PC-3 (cell line): ENCODE data around the gene ACER2. TPM values are rescaled to one million over a fixed set of nuclear protein-coding genes. Genes with fewer than 3 reads are reported as not detected.

ENCODE experiments used
- ATAC-seq: fragments of 200-7000 bp; cut with Tn5 transposase; 2 replicates; pipeline ENCODE4 v1.9.1; 2020; ENCODE audit warnings: mild to moderate bottlenecking, moderate library complexity
- BruUV-seq: library from RNA; stranded (reverse); fragments of 400-500 nt; replicated peaks from 2 replicates; lab custom pipeline; 2021; lab: Mats Ljungman, UMichigan
- CTCF ChIA-PET: fragments of 300-600 bp; sonication (Branson Sonifier 250); formaldehyde crosslinking; loops from one replicate; lab custom pipeline; 2022; ENCODE audit warnings: antibody characterized with exemption; lab: Charles Lee
- POLR2A ChIA-PET: fragments of 300-600 bp; sonication (Branson Sonifier 250); formaldehyde crosslinking; loops from one replicate; lab custom pipeline; 2022; ENCODE audit warnings: antibody characterized with exemption; ENCODE audit not compliant: unreplicated experiment; lab: Charles Lee
- DNase-seq: peaks from one replicate; pipeline ENCODE4 v3.0.0-alpha.2; 2015
- H2AFZ ChIP-seq: fragments of 300-600 bp; sonication (generic); 2 replicates; pipeline ENCODE4 v1.6.0; 2016; ENCODE audit warnings: antibody characterized with exemption, low read length
- H3F3A ChIP-seq: fragments of 300-600 bp; sonication (generic); one replicate; pipeline ENCODE4 v1.6.0; 2017; ENCODE audit warnings: antibody characterized with exemption, low read length, control low read depth, mild to moderate bottlenecking; ENCODE audit not compliant: unreplicated experiment
- H3K27ac ChIP-seq: fragments of 300-600 bp; sonication (generic); 2 replicates; pipeline ENCODE4 v1.5.1; 2016; ENCODE audit warnings: mild to moderate bottlenecking, low read length
- H3K27me3 ChIP-seq: fragments of 300-600 bp; sonication (generic); 2 replicates; pipeline ENCODE4 v1.6.1; 2016; ENCODE audit warnings: low read length, mixed read lengths
- H3K36me3 ChIP-seq: fragments of 300-600 bp; sonication (generic); 2 replicates; pipeline ENCODE4 v1.6.1; 2016; ENCODE audit warnings: low read depth, mixed run types, low read length, mixed read lengths
- H3K4me1 ChIP-seq: fragments of 300-600 bp; sonication (generic); 2 replicates; pipeline ENCODE4 v1.5.1; 2016; ENCODE audit warnings: low read length; ENCODE audit not compliant: insufficient read depth
- H3K4me2 ChIP-seq: fragments of 300-600 bp; sonication (generic); 2 replicates; pipeline ENCODE4 v1.6.0; 2016; ENCODE audit warnings: low read length
- H3K4me3 ChIP-seq: fragments of 300-600 bp; sonication (generic); 2 replicates; pipeline ENCODE4 v1.5.1; 2016; ENCODE audit warnings: mild to moderate bottlenecking, low read length, mixed read lengths
- H3K79me2 ChIP-seq: fragments of 300-600 bp; sonication (generic); 2 replicates; pipeline ENCODE4 v1.6.1; 2017; ENCODE audit warnings: low read length, mixed read lengths
- H3K9ac ChIP-seq: fragments of 300-600 bp; sonication (generic); 2 replicates; pipeline ENCODE4 v1.6.0; 2016; ENCODE audit warnings: mild to moderate bottlenecking, low read length
- H3K9me2 ChIP-seq: fragments of 300-600 bp; sonication (generic); replicated peaks from 2 replicates; pipeline ENCODE4 v1.6.1; 2016; ENCODE audit warnings: mixed run types, low read length, mixed read lengths
- H3K9me3 ChIP-seq: fragments of 300-600 bp; sonication (generic); 2 replicates; pipeline ENCODE4 v1.6.1; 2016; ENCODE audit warnings: low read length, mixed read lengths
- H4K20me1 ChIP-seq: fragments of 300-600 bp; sonication (generic); 2 replicates; pipeline ENCODE4 v1.6.1; 2016; ENCODE audit warnings: low read length, mixed read lengths
- EZH2 ChIP-seq: fragments of 300-600 bp; sonication (generic); IDR thresholded peaks from one replicate; pipeline ENCODE4 v1.6.1; 2017; ENCODE audit warnings: antibody characterized with exemption, mild to moderate bottlenecking, low read length; ENCODE audit not compliant: unreplicated experiment
- EZH2phosphoT487 ChIP-seq: fragments of 300-600 bp; sonication (generic); IDR thresholded peaks from 2 replicates; pipeline ENCODE4 v1.6.1; 2018; ENCODE audit warnings: mild to moderate bottlenecking, antibody characterized with exemption, low read length, borderline replicate concordance
- intact Hi-C: fragments of 100-400 bp; cut with micrococcal nuclease; formaldehyde crosslinking; loops from 2 replicates; pipeline ENCODE4 v1.9.0; 2023
- total RNA-seq: library from RNA; depleted of rRNA; stranded (reverse); fragments of >200 nt; gene quantifications from 2 replicates; pipeline ENCODE4 v1.2.3, GENCODE V29; 2014
- TF ChIP-seq, protein P1 (sequence below): fragments of 300-600 bp; sonication (generic); conservative IDR thresholded peaks from 2 replicates; pipeline ENCODE4 v1.5.1; 2017; ENCODE audit warnings: antibody characterized with exemption, low read depth, mild to moderate bottlenecking, low read length

ACER2 gene
- total RNA-seq, 1 experiment from 2014 or later, result 2.4 TPM

DNA sequence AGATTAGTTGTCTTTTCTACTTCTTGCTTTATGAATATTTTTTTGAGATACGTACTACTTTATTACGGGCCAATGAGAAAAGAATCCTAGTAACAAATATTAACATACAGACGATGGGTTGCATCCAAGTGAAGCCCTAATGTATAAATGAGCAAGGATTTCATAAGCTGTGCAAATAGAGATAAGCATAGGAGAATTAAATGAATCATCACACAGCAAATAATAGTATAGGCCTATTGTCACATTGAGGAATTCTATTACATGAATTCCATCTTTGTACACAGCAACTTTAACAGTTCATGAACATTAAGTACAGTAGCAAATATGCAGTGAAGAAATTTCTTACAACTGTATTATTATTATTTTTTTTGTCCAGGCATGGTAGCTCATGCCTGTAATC is 78.0 kb downstream of the ACER2 start:
- Histone ChIP-seq H3K9me3 (no peaks in the 10 kb centered on the region), H2AFZ (no peak overlapping the region), H3K36me3 (no peaks in the 10 kb centered on the region), H3K27me3 (peaks cover 11% of the 10 kb centered on the region), H3K4me2 (0 out of 2 replicates have a peak overlapping the region, but pooled peaks have one; percentile 8), H3K9me2 (no peaks in the 10 kb centered on the region), H3K4me3 (no peak overlapping the region), H3K9ac (no peak overlapping the region), H3K79me2 (no peaks in the 10 kb centered on the region), H3K4me1 (0 out of 2 replicates have a peak, but pooled peaks cover 8% of the 10 kb centered on the region), H3K27ac (no peak overlapping the region), H4K20me1 (no peaks in the 10 kb centered on the region), H3F3A (no peaks in the 10 kb centered on the region)
- BruUV-seq, result no TSS peak
- TF ChIP-seq, protein P1, sequence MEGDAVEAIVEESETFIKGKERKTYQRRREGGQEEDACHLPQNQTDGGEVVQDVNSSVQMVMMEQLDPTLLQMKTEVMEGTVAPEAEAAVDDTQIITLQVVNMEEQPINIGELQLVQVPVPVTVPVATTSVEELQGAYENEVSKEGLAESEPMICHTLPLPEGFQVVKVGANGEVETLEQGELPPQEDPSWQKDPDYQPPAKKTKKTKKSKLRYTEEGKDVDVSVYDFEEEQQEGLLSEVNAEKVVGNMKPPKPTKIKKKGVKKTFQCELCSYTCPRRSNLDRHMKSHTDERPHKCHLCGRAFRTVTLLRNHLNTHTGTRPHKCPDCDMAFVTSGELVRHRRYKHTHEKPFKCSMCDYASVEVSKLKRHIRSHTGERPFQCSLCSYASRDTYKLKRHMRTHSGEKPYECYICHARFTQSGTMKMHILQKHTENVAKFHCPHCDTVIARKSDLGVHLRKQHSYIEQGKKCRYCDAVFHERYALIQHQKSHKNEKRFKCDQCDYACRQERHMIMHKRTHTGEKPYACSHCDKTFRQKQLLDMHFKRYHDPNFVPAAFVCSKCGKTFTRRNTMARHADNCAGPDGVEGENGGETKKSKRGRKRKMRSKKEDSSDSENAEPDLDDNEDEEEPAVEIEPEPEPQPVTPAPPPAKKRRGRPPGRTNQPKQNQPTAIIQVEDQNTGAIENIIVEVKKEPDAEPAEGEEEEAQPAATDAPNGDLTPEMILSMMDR, result no peak
- no peak for TF ChIP-seq EZH2phosphoT487
- TF ChIP-seq EZH2, result no peak
- DNase-seq, result peak; percentile 65
- ChIA-PET CTCF (no interaction called here), POLR2A (no interaction called here)
- intact Hi-C loops, result no loop called here
- peak; percentile 95 for ATAC-seq

DNA sequence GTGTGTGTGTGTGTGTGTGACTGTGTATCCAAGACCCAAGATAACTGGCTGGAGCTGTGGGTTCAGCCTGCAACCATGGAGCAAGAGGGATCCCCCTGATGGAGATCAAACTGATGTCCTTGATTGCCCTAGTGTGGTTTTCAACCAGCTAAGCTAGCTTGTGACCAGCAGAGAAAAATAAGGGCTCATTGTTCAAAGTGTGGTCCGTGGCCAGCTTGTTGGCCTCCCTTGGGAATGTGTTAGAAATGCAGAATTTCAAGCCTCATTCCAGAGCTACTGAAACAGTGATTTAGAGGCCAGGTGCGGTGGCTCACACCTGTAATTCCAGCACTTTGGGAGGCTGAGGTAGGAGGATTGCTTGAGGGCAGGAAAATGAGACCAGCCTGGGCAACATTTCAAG is 79.9 kb downstream of the ACER2 start:
- Histone ChIP-seq H3K36me3 (no peaks in the 10 kb centered on the region), H4K20me1 (no peaks in the 10 kb centered on the region), H3K4me2 (no peak overlapping the region), H3K4me1 (0 out of 2 replicates have a peak, but pooled peaks cover 13% of the 10 kb centered on the region), H3K9me3 (no peaks in the 10 kb centered on the region), H3F3A (no peaks in the 10 kb centered on the region), H2AFZ (no peak overlapping the region), H3K9me2 (no peaks in the 10 kb centered on the region), H3K9ac (no peak overlapping the region), H3K27ac (no peak overlapping the region), H3K27me3 (peaks cover 11% of the 10 kb centered on the region), H3K4me3 (no peak overlapping the region), H3K79me2 (no peaks in the 10 kb centered on the region)
- no peak for TF ChIP-seq EZH2
- TF ChIP-seq EZH2phosphoT487, result no peak
- TF ChIP-seq, protein P1, result no peak
- BruUV-seq, result no TSS peak
- CTCF ChIA-PET, result no interaction called here
- ATAC-seq (no peak), DNase-seq (no peak)
- intact Hi-C loops, result no loop called here
- POLR2A ChIA-PET, result no interaction called here

DNA sequence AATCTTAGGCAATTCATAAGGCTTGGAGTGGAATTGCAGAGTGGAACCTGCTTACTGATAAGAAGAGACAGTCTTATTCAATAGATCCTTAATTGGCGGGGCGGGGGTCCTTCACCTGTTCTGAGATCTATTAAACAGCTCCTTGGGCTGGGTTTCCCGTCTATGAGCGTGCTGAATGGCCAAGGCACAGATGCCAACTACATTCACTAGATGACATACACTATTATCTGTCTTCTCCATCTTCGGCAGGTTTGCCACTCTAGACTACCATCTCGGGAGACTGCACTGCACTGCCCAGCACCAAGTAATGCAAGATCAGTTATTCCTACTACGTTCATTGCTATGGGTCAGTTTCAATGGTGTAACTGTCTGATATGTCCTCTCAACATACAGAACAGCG is 81.5 kb downstream of the ACER2 start:
- Histone ChIP-seq H3K4me2 (no peak overlapping the region), H3F3A (no peaks in the 10 kb centered on the region), H3K4me1 (0 out of 2 replicates have a peak, but pooled peaks cover 16% of the 10 kb centered on the region), H2AFZ (no peak overlapping the region), H3K27me3 (peaks cover 11% of the 10 kb centered on the region), H3K9me2 (no peaks in the 10 kb centered on the region), H3K9ac (no peak overlapping the region), H3K79me2 (no peaks in the 10 kb centered on the region), H3K9me3 (no peaks in the 10 kb centered on the region), H4K20me1 (no peaks in the 10 kb centered on the region), H3K27ac (no peak overlapping the region), H3K4me3 (no peak overlapping the region), H3K36me3 (no peaks in the 10 kb centered on the region)
- ChIA-PET CTCF (no interaction called here), POLR2A (no interaction called here)
- intact Hi-C loops, result loop anchor here (5.0 to 10.0 kb wide), 2 partner anchors 152 to 855 kb away; no protein-coding TSS in a partner anchor
- ATAC-seq (no peak), DNase-seq (no peak)
- TF ChIP-seq EZH2phosphoT487 (no peak), EZH2 (no peak)
- TF ChIP-seq, protein P1, result no peak
- no TSS peak for BruUV-seq
